ENCODE data around the gene SLC46A3.
"Not testable (repeated sequence)": the region's sequence is repeated elsewhere in the genome, so short reads cannot be mapped to it uniquely, and the experiment has no call there.

Gene SLC46A3

GRCh38 chr13:28729541-28729940, 10.8 kb upstream of the SLC46A3 start:
- no peak for DNase-seq

GRCh38 chr13:28728642-28729041, 9.9 kb upstream of the SLC46A3 start:
- DNase-seq: no peak

- DNase-seq: no peak
Measured at GRCh38 chr13:28725046-28725610, 6.4 kb upstream of the SLC46A3 start.

- no peak for DNase-seq
Measured at GRCh38 chr13:28723806-28724205, 5.0 kb upstream of the SLC46A3 start.

- DNase-seq: no peak
Measured at GRCh38 chr13:28719227-28720055, 671 bp upstream of the SLC46A3 start.

GRCh38 chr13:28718196-28718542, 601 bp downstream of the SLC46A3 start:
- DNase-seq: no peak

GRCh38 chr13:28717170-28717569, 1.6 kb downstream of the SLC46A3 start:
- DNase-seq: no peak

- DNase-seq: no peak
Measured at GRCh38 chr13:28716511-28716910, 2.3 kb downstream of the SLC46A3 start.

GRCh38 chr13:28714651-28715050, 4.1 kb downstream of the SLC46A3 start:
- no peak for DNase-seq

GRCh38 chr13:28710161-28710560, 8.6 kb downstream of the SLC46A3 start:
- DNase-seq: no peak

GRCh38 chr13:28707629-28708427, 10.9 kb downstream of the SLC46A3 start:
- DNase-seq: no peak

GRCh38 chr13:28705461-28706083, 13.2 kb downstream of the SLC46A3 start:
- DNase-seq: peak; percentile 58

GRCh38 chr13:28704919-28705318, 13.9 kb downstream of the SLC46A3 start:
- DNase-seq: no peak

- DNase-seq: no peak
Measured at GRCh38 chr13:28704282-28704681, 14.5 kb downstream of the SLC46A3 start.

GRCh38 chr13:28699246-28699645, 19.5 kb downstream of the SLC46A3 start:
- DNase-seq: no peak

GRCh38 chr13:28697441-28697840, 21.3 kb downstream of the SLC46A3 start:
- no peak for DNase-seq

GRCh38 chr13:28693605-28694491, 24.9 kb downstream of the SLC46A3 start:
- peak; percentile 42 for DNase-seq

- DNase-seq: no peak
Measured at GRCh38 chr13:28685892-28686291, 32.9 kb downstream of the SLC46A3 start.

- no peak for DNase-seq
Measured at GRCh38 chr13:28685114-28685513, 33.7 kb downstream of the SLC46A3 start.

GRCh38 chr13:28684257-28684656, 34.5 kb downstream of the SLC46A3 start:
- peak; percentile 57 for DNase-seq

- DNase-seq: not testable (repeated sequence)
Measured at GRCh38 chr13:28683169-28683568, 35.6 kb downstream of the SLC46A3 start.

GRCh38 chr13:28680541-28680940, 38.2 kb downstream of the SLC46A3 start:
- no peak for DNase-seq
